ENCODE measurements around the gene NHEJ1.

DNA sequence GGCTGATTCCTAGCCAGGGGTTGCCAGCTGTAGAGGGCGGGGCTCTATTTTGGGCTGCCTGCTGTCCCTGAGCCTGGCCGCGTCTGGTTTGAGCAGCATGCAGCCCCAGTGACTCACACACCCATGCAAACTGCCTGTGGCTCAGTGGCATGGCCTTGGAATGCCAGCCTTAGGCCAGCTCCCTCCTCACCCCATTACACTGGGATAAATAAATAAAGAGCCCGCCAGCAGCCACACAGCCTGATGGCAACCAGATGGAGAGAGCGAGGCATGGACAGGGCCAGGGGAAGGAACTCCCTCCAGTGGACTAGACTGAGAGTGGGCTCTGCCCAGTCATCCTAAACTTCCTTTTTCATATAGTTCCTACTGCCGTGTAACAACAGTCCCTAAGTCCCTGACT, 18.3 kb downstream of the NHEJ1 start:
- TF ChIP-seq, protein P1, sequence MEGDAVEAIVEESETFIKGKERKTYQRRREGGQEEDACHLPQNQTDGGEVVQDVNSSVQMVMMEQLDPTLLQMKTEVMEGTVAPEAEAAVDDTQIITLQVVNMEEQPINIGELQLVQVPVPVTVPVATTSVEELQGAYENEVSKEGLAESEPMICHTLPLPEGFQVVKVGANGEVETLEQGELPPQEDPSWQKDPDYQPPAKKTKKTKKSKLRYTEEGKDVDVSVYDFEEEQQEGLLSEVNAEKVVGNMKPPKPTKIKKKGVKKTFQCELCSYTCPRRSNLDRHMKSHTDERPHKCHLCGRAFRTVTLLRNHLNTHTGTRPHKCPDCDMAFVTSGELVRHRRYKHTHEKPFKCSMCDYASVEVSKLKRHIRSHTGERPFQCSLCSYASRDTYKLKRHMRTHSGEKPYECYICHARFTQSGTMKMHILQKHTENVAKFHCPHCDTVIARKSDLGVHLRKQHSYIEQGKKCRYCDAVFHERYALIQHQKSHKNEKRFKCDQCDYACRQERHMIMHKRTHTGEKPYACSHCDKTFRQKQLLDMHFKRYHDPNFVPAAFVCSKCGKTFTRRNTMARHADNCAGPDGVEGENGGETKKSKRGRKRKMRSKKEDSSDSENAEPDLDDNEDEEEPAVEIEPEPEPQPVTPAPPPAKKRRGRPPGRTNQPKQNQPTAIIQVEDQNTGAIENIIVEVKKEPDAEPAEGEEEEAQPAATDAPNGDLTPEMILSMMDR (IDR thresholded peaks at IDR 0.05; ENCODE audit: low read length): no peak
- TF ChIP-seq EZH2 (IDR thresholded peaks at IDR 0.05; ENCODE audit: borderline replicate concordance, low read length): no peak

Measured in OCI-LY1 (cell line).